ENCODE results near the gene ACIN1.

DNA sequence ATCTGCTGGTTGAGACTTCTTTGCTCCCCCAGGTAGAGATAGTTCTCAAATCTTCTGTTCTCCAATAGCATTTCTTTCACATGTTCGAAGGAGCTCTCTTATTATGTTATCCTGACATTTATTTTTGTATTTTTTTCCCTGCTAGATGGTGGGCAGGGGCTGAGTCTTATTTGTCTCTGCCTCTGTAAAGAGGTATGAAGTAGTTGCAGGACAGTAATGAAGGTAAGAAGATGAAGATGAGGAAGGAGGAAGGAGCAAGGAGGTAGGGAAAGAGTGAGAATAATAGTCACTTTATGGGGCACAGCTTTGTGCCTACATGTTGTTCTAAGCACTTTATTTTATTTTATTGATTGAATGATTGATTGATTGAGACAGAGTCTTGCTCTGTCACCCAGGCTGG, 14.8 kb upstream of the ACIN1 start:
- TF ChIP-seq FOS (IDR thresholded peaks at IDR 0.05; ENCODE audit: borderline replicate concordance, extremely low read depth, insufficient read length) (no peak), BMI1 (IDR thresholded peaks at IDR 0.05; ENCODE audit: borderline replicate concordance) (no peak), POLR2AphosphoS5 (IDR thresholded peaks at IDR 0.05; ENCODE audit: low read length) (no peak), POLR2A (IDR thresholded peaks at IDR 0.05; ENCODE audit: low read depth, low read length) (no peak), EZH2 (IDR thresholded peaks at IDR 0.05; ENCODE audit: borderline replicate concordance, control insufficient read depth, low read depth, low read length) (no peak)
- TF ChIP-seq, protein P1, sequence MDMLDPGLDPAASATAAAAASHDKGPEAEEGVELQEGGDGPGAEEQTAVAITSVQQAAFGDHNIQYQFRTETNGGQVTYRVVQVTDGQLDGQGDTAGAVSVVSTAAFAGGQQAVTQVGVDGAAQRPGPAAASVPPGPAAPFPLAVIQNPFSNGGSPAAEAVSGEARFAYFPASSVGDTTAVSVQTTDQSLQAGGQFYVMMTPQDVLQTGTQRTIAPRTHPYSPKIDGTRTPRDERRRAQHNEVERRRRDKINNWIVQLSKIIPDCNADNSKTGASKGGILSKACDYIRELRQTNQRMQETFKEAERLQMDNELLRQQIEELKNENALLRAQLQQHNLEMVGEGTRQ (IDR thresholded peaks at IDR 0.05; ENCODE audit: borderline replicate concordance, low read depth, low read length) = no peak

Data from GM12878 (cell line).